Activated CD4-positive, alpha-beta T cell treated with anti-CD3 and anti-CD28 coated beads, Interleukin-2, Interleukin-6, amounts not matched to agents 100 ng/mL and 50 ng/mL, durations not matched to agents 16 hours and 8 hours (primary cell): ENCODE data around the gene CNPPD1.

ENCODE experiments used
- DNase-seq: peaks from one replicate; pipeline ENCODE4 v3.0.0-alpha.2; 2020

The CNPPD1 gene

DNA sequence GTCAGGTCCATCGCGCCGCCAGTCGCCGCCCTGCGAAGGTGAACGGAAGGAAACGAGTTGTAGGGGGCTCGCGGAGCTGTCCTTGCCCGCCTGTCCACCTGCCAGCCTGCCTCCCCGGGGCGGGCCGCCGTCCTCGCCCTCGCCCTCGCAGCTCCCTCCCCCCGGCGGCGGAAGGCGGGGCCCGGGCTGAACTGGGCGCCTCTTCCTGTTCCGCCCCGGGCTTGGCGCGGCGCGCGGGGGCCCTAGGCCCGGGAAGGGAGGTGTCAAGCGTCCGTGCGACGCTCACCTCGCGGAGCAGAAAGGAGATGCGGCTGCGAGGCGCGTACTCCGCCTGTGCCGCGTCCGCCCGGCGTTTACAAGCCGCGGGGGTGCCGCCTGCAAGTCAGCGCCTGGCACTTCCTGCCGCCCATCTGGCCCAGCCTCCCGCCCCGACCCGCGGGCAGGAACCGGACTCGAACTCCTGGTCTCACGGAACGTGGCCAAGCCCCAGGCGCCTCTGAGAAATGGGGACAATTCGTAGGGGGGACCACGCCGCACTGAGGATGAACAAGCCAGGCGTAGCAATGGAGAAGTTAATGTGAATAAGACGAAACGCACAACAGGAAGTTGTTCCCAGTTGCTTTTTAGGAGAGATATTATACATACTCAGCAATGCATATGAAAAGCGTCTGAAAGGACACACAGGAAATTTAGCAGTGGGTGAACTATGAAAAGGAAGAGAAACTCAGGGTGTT is at the start of gene CNPPD1:
Gene CNPPD1, minus strand, starts transcription at position 108 of the 734 bp plus-strand sequence. Its CDS starts 97 bp downstream, at position 11.
- DNase-seq = peak; percentile 93

GRCh38 chr2:219225350-219225749 is 48.6 kb upstream of the CNPPD1 start:
- DNase-seq = no peak

GRCh38 chr2:219223831-219224610 is 47.3 kb upstream of the CNPPD1 start:
- no peak for DNase-seq

DNA sequence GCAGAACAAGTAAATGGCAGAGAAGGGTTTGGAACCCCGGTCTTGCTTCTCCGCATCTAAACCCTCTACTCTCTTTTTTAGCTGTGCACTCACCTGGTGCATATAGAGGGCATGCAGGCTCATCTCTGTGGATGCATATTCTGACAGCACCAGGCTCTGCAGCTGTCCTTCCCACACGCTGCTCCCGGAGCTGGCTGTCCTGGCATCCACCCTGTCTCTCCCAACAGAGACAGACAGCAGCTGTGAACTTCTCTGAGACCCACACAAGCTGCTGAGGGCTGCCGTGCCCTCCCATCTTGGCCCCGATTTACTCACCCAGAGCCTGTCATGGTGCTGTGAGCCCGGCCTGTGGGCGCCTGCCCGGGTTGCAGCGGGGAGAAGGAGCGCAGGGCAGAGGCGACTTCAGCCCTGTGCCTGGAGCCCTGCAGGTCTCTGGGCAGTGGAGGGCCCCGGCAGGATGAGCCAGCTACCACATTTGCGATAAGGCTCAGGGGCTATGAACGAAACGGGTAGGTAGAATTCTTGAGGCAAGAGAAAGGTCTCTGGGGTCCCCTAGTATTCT is 45.3 kb upstream of the CNPPD1 start:
- no peak for DNase-seq

GRCh38 chr2:219220652-219221402 is 44.1 kb upstream of the CNPPD1 start:
- DNase-seq = no peak

DNA sequence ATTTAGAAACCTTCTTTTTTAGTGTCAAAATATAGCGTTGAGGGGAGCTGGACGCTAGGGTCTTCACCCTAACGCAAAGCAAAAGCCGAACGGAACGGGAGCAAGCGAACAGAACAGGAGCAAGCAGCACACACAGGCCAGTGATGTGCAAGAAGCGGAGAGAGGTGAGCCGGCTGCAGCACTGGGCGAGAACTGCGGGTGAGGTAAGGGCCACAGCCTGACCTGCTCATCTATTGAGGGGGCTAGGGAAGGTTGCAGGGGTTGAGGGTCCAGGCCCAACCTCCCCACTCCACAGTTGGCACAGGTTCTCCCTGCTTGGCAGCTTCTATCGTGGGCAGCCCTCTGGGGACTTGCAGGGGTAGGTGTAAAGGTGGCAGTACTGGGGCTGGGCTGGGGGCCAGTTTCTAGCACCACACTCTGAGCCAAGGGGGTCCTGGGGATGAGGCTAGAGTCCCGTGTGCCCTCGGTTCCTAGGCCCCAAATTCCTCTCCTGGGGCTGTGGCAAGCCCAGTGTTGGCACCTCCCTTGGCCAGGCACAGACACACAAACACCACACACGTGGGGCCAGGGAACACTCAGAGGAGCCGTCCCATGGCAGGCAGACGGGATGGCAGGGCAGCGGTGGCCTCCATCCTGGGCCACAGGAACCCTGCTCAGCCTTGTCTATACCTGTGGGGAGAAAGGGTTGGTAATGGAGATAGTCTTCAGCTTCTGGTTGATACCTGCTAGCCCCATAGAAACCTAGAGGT is 43.2 kb upstream of the CNPPD1 start:
- no peak for DNase-seq

DNA sequence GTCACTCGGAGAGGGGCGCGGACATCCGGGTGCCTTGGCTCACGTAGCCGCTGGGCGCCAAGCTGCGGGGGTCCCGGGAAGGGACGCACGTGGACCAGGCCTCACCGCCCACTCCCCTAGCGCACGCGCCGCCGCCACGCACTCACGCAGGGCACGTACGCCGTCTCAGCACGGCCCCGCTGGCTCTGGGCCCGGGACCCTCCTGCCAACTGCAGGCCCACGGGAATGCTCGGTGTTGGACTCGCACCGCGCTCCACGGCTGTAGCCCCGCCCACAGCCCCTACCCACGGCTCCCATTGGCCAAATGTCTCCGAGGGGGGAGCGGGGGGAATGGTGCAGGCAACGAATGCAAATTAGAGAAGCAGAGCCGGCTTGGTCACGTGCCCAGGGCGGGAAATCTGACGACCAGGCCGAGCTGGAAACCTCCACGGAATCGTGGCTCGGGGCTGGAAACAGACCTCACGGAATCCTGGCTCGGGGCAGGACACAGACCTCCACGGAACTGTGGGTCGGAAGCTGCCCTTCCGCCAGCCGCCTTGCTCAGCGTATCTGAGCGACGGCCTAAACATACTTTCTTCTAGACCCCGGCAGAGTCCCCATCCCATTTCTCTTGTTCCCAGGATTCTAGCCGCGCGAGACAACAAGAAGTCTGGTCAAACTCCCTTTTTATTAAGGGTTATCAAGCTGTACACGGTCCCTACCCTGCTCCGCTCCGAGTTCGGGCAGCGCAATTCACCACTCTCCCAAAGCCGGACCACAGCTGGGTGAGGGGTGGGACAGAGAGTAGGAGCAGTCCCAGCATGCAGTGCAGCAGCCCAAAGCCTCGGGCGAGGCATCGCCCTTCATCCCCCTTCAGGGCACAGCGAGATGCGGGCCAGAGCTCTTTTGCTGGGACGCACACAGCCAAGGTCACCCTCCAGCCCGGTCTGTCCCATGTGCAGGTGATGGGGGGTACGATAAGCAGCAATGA is 42.3 kb upstream of the CNPPD1 start, which contains the start of gene ABCB6:
Gene ABCB6, minus strand, starts transcription at position 227 of the 970 bp plus-strand sequence. CDS start 285 bp downstream, outside the sequence.
- DNase-seq = peak; percentile 93

DNA sequence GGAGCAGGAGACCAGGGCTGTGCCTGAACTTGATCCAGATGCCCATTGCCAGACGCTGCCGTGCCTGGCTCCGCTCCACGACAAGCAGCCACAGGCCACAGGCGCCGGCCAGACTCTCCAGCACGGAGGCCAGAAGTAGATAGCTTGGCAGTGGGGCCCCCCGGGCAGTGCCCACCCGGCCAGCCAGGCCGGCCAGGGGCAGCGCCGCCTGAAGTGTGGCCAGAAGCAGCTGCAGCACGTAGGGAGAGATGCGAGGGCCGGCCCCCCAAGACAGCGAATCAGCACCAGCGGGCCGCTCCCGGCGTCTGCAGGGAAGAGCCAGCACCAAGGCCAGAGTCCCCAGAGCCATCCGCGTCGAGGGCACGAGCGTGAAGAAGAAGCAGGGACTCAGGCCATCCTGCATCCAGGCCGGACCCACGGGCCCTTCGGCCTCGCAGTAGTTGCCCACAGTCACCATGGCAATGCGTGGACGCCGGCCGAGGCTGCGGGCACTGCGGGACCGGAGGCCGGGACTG is 41.5 kb upstream of the CNPPD1 start:
- DNase-seq = no peak

GRCh38 chr2:219216535-219216915 is 39.8 kb upstream of the CNPPD1 start:
- no peak for DNase-seq

GRCh38 chr2:219215871-219216534 is 39.3 kb upstream of the CNPPD1 start:
- DNase-seq = no peak

DNA sequence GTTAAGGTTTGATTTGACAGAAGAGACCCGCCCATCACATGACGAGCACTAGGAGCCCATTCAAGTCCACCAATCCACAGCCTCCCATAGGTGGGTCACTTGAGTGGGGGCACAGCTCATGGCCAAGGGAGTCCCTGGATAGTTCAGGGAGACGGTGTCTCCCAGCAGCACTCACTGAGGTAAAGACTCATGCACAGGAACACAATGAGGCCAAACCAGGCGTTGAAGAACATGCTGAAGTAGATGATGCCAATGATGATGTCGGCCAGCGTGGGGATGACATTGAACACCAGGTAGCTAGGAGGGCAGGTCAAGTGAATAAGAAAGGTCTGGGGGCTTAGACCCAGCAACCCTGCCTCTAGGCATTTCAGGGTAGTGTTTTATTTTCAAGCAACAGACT is 38.1 kb upstream of the CNPPD1 start:
- no peak for DNase-seq

- DNase-seq = no peak
Measured at GRCh38 chr2:219214141-219214540, 37.4 kb upstream of the CNPPD1 start.

DNA sequence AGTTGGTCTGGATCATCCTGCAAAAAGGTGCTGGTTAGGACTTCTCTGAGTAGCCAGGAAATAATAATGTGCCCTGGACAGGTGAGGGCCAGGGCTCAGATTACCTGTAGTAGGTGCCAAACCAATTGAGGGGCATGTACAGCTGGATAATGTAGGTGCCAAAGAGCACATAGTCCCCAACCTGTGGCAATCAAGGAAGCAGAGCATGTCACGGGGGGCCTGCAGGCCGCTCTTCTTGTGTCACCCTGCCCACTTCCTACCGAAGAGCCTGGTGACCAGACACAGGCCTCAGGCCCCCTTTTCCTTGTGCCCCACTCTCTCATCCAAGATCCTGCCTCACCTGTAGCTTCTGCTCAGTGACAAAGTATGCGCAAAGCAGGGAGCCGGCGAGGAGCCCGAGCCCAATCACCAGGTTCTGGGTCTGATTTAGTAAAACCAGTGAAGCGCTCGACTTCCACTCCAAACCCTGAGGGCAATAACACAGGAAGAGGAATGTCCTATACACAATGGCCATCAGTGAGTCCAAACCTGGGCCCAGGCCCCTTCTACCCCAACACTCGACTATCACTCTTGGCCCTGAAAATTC is 36.9 kb upstream of the CNPPD1 start:
- DNase-seq = no peak

GRCh38 chr2:219213026-219213415 is 36.3 kb upstream of the CNPPD1 start:
- DNase-seq = no peak

GRCh38 chr2:219210886-219211362 is 34.2 kb upstream of the CNPPD1 start:
- DNase-seq = no peak

GRCh38 chr2:219210196-219210885 is 33.6 kb upstream of the CNPPD1 start:
- DNase-seq = no peak

GRCh38 chr2:219209236-219210195 is 32.8 kb upstream of the CNPPD1 start:
- DNase-seq = no peak
